ENCODE data around the gene CACNB3.
A peak's percentile ranks its signal among the peaks of the same experiment; 100 is the strongest.

Gene CACNB3

DNA sequence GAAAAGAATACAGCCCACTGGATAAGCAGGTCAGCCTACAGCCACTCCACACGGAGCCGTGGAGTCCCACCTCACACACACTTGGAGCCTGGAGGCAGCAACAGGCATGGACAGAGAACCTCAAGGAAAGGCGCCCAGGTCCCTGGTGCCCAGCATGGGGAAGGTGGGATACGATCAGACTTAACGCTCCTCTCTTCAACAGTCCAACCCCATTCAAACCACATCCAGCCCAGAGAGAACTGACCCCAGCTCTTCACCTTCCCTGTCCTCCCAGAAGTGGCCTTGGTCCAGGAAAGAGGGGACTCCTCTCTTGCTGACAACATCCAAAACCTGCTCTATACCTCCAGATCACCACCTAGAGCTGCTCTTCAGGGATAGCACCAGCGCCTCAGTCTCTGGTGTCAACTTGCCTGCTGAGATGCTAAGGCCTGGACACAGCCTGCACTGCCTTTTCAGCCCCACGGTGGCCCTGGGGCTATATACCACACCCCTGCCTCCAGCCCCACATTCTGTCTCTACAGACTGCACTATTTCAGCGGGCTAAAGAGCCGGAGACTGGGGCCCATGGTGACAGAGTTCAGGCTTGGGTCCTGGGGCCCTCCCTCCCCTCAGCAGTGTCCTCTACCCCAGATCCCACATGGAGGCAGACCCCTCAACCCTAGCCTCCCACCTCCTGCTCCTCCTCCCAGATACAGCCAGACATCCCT is 36.4 kb upstream of the CACNB3 start:
- TF ChIP-seq, protein P1, sequence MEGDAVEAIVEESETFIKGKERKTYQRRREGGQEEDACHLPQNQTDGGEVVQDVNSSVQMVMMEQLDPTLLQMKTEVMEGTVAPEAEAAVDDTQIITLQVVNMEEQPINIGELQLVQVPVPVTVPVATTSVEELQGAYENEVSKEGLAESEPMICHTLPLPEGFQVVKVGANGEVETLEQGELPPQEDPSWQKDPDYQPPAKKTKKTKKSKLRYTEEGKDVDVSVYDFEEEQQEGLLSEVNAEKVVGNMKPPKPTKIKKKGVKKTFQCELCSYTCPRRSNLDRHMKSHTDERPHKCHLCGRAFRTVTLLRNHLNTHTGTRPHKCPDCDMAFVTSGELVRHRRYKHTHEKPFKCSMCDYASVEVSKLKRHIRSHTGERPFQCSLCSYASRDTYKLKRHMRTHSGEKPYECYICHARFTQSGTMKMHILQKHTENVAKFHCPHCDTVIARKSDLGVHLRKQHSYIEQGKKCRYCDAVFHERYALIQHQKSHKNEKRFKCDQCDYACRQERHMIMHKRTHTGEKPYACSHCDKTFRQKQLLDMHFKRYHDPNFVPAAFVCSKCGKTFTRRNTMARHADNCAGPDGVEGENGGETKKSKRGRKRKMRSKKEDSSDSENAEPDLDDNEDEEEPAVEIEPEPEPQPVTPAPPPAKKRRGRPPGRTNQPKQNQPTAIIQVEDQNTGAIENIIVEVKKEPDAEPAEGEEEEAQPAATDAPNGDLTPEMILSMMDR (IDR thresholded peaks at IDR 0.05; ENCODE audit: low read depth, low read length), result no peak
- no peak for DNase-seq (ENCODE audit: low read depth in 2 of 2)
- H3K4me3 ChIP-seq (replicated peaks in 1 of 2; ENCODE audit: low read depth in 2 of 2, low read length in 2 of 2), result no peak overlapping the region

DNA sequence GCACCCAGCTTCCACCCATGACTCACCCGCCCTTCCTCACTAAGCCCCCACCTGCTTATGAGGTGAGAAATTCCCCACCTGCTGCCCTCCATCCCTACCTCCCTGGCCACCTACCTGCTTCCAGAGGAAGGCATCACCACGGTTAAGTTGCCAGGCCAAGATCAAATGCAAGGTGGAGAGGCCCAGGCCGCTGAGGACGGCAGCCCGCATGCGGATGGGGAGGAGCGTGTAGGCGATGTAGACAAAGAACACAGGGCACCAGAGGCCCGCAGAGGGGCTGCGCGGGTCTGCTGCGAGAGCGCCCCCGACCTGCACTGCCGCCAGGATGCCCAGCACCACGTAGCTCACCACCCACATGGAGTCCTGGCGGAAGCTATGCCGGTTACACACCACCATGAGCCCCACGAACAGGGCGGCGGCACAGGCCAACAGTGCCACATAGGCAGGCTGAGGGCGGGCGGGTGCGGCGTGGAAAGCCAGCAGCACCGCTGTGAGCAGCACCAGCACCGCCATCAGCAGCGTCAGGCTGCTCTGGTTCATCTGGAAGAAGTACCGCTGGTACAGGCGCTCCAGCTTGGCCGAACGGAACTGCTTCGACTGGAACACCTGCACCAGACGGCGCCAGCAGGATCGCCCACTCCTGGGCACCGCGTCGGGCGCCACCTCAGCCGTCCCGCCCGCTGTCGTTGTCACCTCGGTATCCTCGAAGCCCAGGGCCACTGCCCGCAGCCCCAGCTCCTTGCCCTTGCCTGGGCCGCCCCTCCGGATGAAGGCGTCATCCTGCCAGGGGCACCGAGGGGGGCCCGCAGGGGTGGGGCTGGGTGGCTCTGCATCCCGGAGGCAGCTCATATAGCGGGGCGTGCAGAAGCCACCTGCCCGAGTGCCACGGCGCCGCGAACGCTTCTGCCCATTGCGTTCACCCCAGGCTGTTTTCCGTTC is 35.6 kb upstream of the CACNB3 start:
- DNase-seq (ENCODE audit: low read depth in 2 of 2), result no peak
- no peak overlapping the region for H3K4me3 ChIP-seq (replicated peaks in 1 of 2; ENCODE audit: low read depth in 2 of 2, low read length in 2 of 2)
- TF ChIP-seq, protein P1 (IDR thresholded peaks at IDR 0.05; ENCODE audit: low read depth, low read length), result no peak

DNA sequence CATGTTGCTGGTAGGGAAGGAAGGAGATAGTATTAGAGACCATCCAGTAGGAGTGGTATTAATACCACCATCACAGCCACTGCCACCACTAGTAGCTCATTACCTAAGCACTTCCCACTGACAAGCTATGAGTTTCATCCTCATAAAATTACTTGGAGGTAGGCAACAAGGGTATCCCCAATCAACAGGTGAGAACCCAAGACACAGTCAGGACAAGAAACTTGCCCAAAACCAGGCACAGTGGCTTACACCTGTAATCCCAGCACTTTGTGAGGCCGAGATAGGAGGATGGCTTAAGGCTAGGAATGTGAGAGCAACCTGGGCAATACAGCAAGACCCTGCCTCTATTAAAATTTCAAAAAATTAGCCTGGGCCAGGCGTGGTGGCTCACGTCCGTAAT is 34.9 kb upstream of the CACNB3 start:
- TF ChIP-seq, protein P1 (IDR thresholded peaks at IDR 0.05; ENCODE audit: low read depth, low read length), result no peak
- H3K4me3 ChIP-seq (replicated peaks in 1 of 2; ENCODE audit: low read depth in 2 of 2, low read length in 2 of 2), result no peak overlapping the region
- no peak for DNase-seq (ENCODE audit: low read depth in 2 of 2)

DNA sequence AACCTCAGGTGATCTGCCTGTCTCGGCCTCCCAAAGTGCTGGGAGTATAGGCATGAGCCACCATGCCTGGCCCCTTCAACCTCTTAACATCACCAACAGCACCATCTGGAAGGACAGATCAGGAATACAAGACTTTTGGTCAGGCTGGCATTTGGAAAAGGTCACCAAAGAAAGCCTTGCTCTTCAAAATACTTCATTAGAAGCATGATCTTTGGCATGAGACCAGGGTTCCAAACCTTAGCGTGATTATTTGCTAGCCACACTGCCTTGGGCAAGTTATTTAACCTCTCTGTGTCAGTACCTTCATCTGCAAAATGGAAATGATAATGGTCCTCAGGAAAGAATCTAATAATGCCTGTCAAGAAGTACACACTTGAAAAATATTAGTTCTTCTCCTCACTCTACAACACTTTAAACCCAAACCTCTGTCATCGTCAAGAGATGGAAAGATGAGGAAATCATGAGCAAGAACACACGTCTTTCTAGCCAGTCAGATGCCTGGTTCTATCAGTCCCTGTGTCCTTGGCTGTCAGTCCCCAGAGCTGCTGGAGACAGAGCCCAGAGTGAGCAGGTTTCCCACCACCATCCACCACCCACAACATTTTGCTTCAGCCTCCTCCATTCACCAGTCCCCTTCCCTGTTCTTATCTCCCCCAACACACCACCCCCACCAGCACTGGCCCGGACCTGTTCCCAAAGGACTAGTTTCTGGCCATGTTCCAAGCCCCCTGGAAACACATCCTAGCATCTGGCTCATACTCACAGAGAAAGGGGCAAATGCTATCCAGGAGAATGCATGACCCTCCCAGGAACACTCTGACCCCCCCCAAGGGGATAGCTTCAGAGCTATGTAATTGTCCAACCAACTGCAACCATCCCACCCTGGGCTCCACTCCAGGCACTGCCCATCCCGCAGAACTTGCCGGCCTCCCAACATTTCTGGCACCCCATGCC is 31.4 kb upstream of the CACNB3 start:
- peak overlapping the region; percentile 80 to 94 for H3K4me3 ChIP-seq (replicated peaks in 1 of 2; ENCODE audit: low read depth in 2 of 2, low read length in 2 of 2)
- DNase-seq (ENCODE audit: low read depth in 2 of 2), result peak; percentile 14 to 83
- TF ChIP-seq, protein P1 (IDR thresholded peaks at IDR 0.05; ENCODE audit: low read depth, low read length), result no peak

DNA sequence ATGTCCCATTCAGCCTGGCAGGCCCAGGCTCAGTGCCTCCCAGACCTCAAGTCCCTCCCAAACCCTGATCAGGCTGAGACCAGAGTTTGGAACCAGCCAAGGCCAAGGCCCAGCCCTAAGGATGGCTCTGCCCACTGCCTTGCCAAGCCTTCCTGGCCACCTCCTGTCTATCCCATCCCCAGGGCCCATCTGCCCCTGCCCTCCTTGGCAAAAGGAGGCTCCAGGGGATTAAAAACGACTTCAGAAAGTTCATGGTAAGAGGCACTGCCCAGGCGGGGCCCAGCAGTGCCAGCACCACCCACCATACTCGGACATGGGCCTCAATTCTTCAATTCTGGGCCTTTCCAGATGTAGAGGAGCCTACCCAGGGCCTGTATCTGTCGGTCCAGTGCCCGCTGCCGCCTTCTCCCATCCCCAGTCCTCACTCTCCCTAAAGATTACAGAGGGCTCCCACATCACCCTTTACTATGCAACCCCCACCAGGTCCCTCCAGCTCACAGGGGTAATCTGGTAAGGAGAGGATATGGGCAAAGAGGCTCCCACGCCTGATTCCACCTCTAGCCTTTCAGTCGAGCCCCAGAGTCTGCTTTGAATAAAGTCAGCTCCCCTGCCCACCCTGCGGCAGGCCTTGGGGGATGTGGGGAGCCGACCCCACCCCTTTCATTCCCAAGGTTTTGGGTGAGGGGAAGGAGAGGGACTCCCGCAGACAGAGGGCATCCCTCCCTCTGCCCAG is 30.3 kb upstream of the CACNB3 start:
- TF ChIP-seq, protein P1 (IDR thresholded peaks at IDR 0.05; ENCODE audit: low read depth, low read length), result no peak
- peak overlapping the region; percentile 80 to 94 for H3K4me3 ChIP-seq (replicated peaks in 1 of 2; ENCODE audit: low read depth in 2 of 2, low read length in 2 of 2)
- DNase-seq (ENCODE audit: low read depth in 2 of 2), result peak in 1 of 2 donors; percentile 45

DNA sequence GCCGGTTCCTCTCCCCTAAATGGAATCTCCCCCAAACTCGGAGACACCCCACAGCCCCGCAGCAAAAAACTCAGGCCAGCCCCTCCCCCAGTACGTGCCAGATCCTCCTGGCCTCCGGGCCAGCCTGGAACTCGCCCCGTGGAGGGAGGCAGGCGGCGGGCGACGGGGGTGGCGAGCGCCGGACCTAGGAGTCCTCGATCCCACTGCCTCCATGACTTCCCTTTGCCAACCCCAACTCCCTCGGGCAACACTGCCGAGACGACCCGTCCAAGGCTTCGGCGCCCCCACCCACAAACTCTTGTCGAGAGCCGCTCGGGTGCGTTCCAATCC is 29.8 kb upstream of the CACNB3 start:
- DNase-seq (ENCODE audit: low read depth in 2 of 2), result no peak
- TF ChIP-seq, protein P1 (IDR thresholded peaks at IDR 0.05; ENCODE audit: low read depth, low read length), result no peak
- H3K4me3 ChIP-seq (replicated peaks in 1 of 2; ENCODE audit: low read depth in 2 of 2, low read length in 2 of 2), result peak overlapping the region; percentile 80 to 94

Data from cardiac fibroblast (primary cell).